ENCODE results near the gene TAX1BP3.

GRCh38 chr17:3639981-3640596 is 28.3 kb downstream of the TAX1BP3 start:
- TF ChIP-seq, protein P1, sequence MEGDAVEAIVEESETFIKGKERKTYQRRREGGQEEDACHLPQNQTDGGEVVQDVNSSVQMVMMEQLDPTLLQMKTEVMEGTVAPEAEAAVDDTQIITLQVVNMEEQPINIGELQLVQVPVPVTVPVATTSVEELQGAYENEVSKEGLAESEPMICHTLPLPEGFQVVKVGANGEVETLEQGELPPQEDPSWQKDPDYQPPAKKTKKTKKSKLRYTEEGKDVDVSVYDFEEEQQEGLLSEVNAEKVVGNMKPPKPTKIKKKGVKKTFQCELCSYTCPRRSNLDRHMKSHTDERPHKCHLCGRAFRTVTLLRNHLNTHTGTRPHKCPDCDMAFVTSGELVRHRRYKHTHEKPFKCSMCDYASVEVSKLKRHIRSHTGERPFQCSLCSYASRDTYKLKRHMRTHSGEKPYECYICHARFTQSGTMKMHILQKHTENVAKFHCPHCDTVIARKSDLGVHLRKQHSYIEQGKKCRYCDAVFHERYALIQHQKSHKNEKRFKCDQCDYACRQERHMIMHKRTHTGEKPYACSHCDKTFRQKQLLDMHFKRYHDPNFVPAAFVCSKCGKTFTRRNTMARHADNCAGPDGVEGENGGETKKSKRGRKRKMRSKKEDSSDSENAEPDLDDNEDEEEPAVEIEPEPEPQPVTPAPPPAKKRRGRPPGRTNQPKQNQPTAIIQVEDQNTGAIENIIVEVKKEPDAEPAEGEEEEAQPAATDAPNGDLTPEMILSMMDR (IDR thresholded peaks at IDR 0.05), result no peak
- TF ChIP-seq POLR2A (IDR thresholded peaks at IDR 0.05), result no peak
